KMS-11 (cell line): ENCODE data around the gene FBH1.

Experiments used
- H2AFZ ChIP-seq: fragments of 200-600 bp; sonication (generic); 2 replicates; pipeline ENCODE4 v1.6.1; 2016; ENCODE audit warnings: antibody characterized with exemption, mixed run types, low read depth
- H3K27ac ChIP-seq: fragments of 200-600 bp; sonication (generic); 2 replicates; pipeline ENCODE4 v1.6.1; 2016; ENCODE audit warnings: mild to moderate bottlenecking, mixed run types
- H3K27me3 ChIP-seq: fragments of 200-600 bp; sonication (generic); 2 replicates; pipeline ENCODE4 v1.6.1; 2017; ENCODE audit warnings: mild to moderate bottlenecking, low read depth, mixed run types, moderate library complexity; ENCODE audit not compliant: insufficient read depth
- H3K36me3 ChIP-seq: fragments of 200-600 bp; sonication (generic); 2 replicates; pipeline ENCODE4 v1.6.1; 2017; ENCODE audit warnings: mild to moderate bottlenecking, mixed run types; ENCODE audit not compliant: insufficient read depth
- H3K4me1 ChIP-seq: fragments of 200-600 bp; sonication (generic); 2 replicates; pipeline ENCODE4 v1.6.1; 2016; ENCODE audit warnings: mild to moderate bottlenecking, low read depth, mixed run types; ENCODE audit not compliant: poor library complexity, severe bottlenecking
- H3K4me2 ChIP-seq: fragments of 200-600 bp; sonication (generic); 2 replicates; pipeline ENCODE4 v1.7.0; 2016; ENCODE audit warnings: mild to moderate bottlenecking, mixed run types
- H3K4me3 ChIP-seq: fragments of 200-600 bp; sonication (generic); IDR thresholded peaks from 2 replicates; pipeline ENCODE4 v1.6.1; 2017; ENCODE audit warnings: low read depth, low read length, mixed read lengths; ENCODE audit not compliant: insufficient read depth
- H3K79me2 ChIP-seq: fragments of 200-600 bp; sonication (generic); 2 replicates; pipeline ENCODE4 v1.6.1; 2016; ENCODE audit warnings: low read depth, mixed run types; ENCODE audit not compliant: insufficient read depth
- H3K9ac ChIP-seq: fragments of 200-600 bp; sonication (generic); 2 replicates; pipeline ENCODE4 v1.6.1; 2016; ENCODE audit warnings: mild to moderate bottlenecking, mixed run types
- H4K20me1 ChIP-seq: fragments of 200-600 bp; sonication (generic); 2 replicates; pipeline ENCODE4 v1.6.1; 2016; ENCODE audit warnings: mild to moderate bottlenecking, mixed run types; ENCODE audit not compliant: insufficient read depth
- CTCF ChIP-seq: fragments of 200-600 bp; sonication (generic); conservative IDR thresholded peaks from 2 replicates; pipeline ENCODE4 v1.6.1; 2017; ENCODE audit warnings: low read depth, mild to moderate bottlenecking, antibody characterized with exemption, low read length, moderate library complexity, mixed read lengths

FBH1 gene

DNA sequence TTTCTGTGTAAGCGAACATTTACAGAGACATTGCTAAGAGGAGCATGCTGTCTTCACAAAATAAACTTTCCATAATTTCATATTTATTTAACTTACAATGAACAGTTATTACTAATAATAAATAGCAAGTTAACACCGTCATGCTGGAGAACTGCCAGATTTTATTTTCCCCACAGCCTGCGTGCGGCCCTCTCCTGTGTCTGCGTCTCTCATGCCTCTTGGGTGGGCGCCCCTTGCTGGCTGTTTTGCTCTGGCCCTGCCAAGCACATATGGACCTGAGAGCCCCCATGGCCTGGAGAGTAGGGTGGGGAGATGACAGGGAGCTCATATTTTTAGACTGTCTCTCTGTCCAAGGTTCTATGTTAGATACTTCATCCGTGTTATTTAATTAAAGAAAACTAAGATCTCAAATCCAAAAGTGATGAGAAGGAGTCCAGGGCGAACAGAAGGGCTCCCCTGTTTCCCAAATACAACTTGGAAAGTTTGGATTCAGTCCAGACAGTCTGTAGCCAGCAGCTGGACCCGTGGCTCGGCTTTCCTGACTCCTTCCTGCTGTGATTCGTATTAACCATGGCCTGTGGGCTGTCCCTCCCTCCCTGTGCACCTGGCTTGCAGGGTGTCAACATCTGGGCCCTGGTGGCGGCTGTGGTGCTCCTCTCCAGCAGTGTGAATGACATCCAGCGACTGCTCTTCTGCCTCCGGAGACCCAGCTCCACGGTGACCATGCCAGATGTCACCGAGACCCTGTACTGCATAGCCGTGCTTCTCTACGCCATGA lies 20.5 kb downstream of the FBH1 start:
- H3K27me3 ChIP-seq, result no peaks in the 10 kb centered on the region
- no peaks in the 10 kb centered on the region for H3K4me1 ChIP-seq
- no peak for TF ChIP-seq CTCF
- H3K9ac ChIP-seq, result no peak overlapping the region
- H3K4me2 ChIP-seq, result no peak overlapping the region
- no peaks in the 10 kb centered on the region for H4K20me1 ChIP-seq
- no peak overlapping the region for H3K4me3 ChIP-seq
- no peak overlapping the region for H2AFZ ChIP-seq
- H3K27ac ChIP-seq, result no peak overlapping the region
- H3K79me2 ChIP-seq, result no peaks in the 10 kb centered on the region
- H3K36me3 ChIP-seq, result peaks cover 3% of the 10 kb centered on the region; the same call in 1 of the 2 replicates

DNA sequence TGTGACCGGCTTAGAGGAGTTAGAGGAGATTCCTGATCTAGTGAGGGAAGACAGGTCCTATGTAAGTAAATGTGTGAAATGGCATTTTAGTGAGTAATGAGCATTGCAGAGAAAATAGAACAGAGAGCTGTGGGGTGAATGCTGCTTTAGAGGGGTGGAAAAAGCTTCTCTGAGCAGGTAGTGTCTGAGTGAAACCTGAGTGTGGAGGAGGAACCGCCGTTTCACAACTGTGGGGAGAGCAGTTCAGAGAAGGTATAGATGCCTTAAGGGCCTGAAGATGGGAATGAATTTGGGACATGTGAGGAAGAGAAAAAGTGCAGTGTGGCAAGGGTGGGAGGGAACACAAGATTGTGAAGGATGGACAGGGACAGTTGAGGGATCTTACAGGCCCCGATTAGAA lies 21.6 kb downstream of the FBH1 start:
- Histone ChIP-seq H3K36me3 (peaks cover 3% of the 10 kb centered on the region; the same call in 1 of the 2 replicates), H3K4me1 (no peaks in the 10 kb centered on the region), H3K27ac (no peak overlapping the region), H3K79me2 (no peaks in the 10 kb centered on the region), H3K27me3 (no peaks in the 10 kb centered on the region), H3K4me3 (no peak overlapping the region), H4K20me1 (no peaks in the 10 kb centered on the region), H3K9ac (no peak overlapping the region), H3K4me2 (no peak overlapping the region), H2AFZ (no peak overlapping the region)
- no peak for TF ChIP-seq CTCF

DNA sequence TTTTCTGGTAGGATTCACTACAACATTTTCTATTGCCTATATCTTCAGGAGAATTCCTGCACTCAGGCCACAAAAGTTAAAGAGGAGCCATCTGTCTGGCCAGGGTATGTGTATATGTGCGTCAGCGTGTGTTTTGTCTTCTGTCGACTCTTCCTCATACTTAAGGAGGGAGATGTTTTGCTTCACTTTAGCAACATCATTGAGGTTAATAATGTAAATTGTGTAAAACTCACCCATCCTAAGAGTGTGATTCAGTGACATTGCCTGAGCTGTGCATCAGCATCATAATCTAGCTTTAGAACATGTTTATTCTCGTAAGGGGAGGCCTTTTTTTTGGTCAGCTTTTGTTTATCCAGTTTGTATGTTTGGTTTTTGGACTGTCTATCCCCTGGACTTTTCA lies 23.7 kb downstream of the FBH1 start:
- H3K9ac ChIP-seq, result no peak overlapping the region
- H3K4me1 ChIP-seq, result no peaks in the 10 kb centered on the region
- H4K20me1 ChIP-seq, result no peaks in the 10 kb centered on the region
- no peaks in the 10 kb centered on the region for H3K79me2 ChIP-seq
- H3K4me2 ChIP-seq, result no peak overlapping the region
- no peak for TF ChIP-seq CTCF
- H2AFZ ChIP-seq, result no peak overlapping the region
- no peak overlapping the region for H3K4me3 ChIP-seq
- no peak overlapping the region for H3K27ac ChIP-seq
- H3K27me3 ChIP-seq, result no peaks in the 10 kb centered on the region
- peaks cover 3% of the 10 kb centered on the region; the same call in 1 of the 2 replicates for H3K36me3 ChIP-seq

DNA sequence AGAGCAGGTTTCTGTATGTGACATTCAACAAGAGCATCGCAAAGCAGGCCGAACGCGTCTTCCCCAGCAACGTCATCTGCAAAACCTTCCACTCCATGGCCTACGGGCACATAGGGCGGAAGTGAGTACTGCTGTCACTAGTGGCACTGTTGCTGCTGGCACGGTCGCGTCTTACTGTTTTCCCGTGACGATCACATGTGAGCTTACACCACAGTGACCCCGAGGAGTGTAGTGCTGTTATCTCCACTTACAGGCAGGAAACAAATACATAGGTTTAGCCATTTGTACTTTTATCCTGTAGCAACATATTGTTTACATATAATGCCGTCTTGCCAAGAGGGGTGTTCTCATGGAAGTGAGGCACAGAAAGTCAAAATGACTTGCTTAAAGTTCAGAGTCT lies 25.4 kb downstream of the FBH1 start:
- Histone ChIP-seq H3K9ac (no peak overlapping the region), H3K36me3 (no peaks in the 10 kb centered on the region; the same call in 1 of the 2 replicates), H3K27me3 (no peaks in the 10 kb centered on the region), H3K4me3 (no peak overlapping the region), H2AFZ (no peak overlapping the region), H4K20me1 (no peaks in the 10 kb centered on the region), H3K4me2 (no peak overlapping the region), H3K27ac (no peak overlapping the region), H3K79me2 (no peaks in the 10 kb centered on the region), H3K4me1 (no peaks in the 10 kb centered on the region)
- TF ChIP-seq CTCF, result no peak
